Measurements from ENCODE around the gene LY86. TPM values are rescaled to one million over a fixed set of nuclear protein-coding genes. Genes with fewer than 3 reads are reported as not detected.

Gene LY86
- total and polyA plus RNA-seq, 9 donors = 1.3 to 13.8 (median 2.3) TPM

GRCh38 chr6:6577735-6578134 lies 10.8 kb upstream of the LY86 start:
- H3K9me3 ChIP-seq = no peaks in the 10 kb centered on the region
- DNase-seq = no peak
- H3K27ac ChIP-seq = no peak overlapping the region
- TF ChIP-seq EP300 (IDR thresholded peaks at IDR 0.05) (no peak), POLR2A (IDR thresholded peaks at IDR 0.05) (no peak), CTCF (IDR thresholded peaks at IDR 0.05) (no peak)
- intact Hi-C loops (cut with DNase I) = no loop called here
- no peaks in the 10 kb centered on the region for H3K27me3 ChIP-seq
- no peaks in the 10 kb centered on the region for H3K4me1 ChIP-seq (ENCODE audit: insufficient read depth)
- 59 to 75% (median 60%) methylated on average over 1 of the region's 1 CpG for WGBS, 3 donors
- H3K36me3 ChIP-seq = no peaks in the 10 kb centered on the region
- H3K4me3 ChIP-seq = no peak overlapping the region

GRCh38 chr6:6579281-6579680 lies 9.2 kb upstream of the LY86 start:
- Histone ChIP-seq H3K9me3 (no peaks in the 10 kb centered on the region), H3K27ac (no peak overlapping the region), H3K4me3 (no peak overlapping the region), H3K27me3 (no peaks in the 10 kb centered on the region), H3K4me1 (ENCODE audit: insufficient read depth) (no peaks in the 10 kb centered on the region), H3K36me3 (no peaks in the 10 kb centered on the region)
- 90 to 93% (median 91%) methylated on average over 1 of the region's 1 CpG for WGBS, 3 donors
- TF ChIP-seq EP300 (IDR thresholded peaks at IDR 0.05) (no peak), POLR2A (IDR thresholded peaks at IDR 0.05) (no peak), CTCF (IDR thresholded peaks at IDR 0.05) (no peak)
- no peak for DNase-seq
- intact Hi-C loops (cut with DNase I) = no loop called here

DNA sequence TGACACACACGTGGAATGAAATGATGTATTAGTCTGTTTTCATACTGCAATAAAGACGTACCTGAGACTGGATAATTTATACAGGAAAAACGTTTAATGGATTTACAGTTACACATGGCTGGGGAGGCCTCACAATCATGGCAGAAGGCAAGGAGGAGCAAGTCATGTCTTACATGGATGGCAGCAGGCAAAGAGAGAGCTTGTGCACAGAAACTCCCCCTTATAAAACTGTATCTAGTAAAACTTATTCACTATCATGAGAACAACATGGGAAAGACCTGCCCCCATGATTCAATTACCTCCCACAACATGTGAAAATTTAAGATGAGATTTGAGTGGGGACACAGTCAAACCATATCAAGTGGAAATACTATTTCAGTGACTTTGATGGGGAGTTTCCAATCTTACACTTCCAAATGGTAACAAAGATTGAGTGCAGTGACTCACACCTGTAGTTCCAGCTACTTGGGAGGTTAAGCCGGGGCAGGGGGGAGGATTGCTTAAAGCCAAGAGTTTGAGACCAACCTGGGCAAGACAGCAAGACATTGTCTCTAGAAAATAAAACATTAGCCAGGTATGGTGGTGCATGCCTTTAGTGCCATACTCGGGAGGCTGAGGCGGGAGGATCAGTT lies 8.2 kb upstream of the LY86 start:
- WGBS, 3 donors = 81 to 85% (median 83%) methylated on average over 6 of the region's 6 CpGs
- H3K27ac ChIP-seq = no peak overlapping the region
- H3K4me3 ChIP-seq = no peak overlapping the region
- intact Hi-C loops (cut with DNase I) = no loop called here
- TF ChIP-seq CTCF (IDR thresholded peaks at IDR 0.05) (no peak), POLR2A (IDR thresholded peaks at IDR 0.05) (no peak), EP300 (IDR thresholded peaks at IDR 0.05) (no peak)
- no peaks in the 10 kb centered on the region for H3K4me1 ChIP-seq (ENCODE audit: insufficient read depth)
- H3K9me3 ChIP-seq = no peaks in the 10 kb centered on the region
- no peaks in the 10 kb centered on the region for H3K36me3 ChIP-seq
- no peaks in the 10 kb centered on the region for H3K27me3 ChIP-seq
- no peak for DNase-seq

- no peaks in the 10 kb centered on the region for H3K27me3 ChIP-seq
- 80 to 86% (median 81%) methylated on average over 3 of the region's 3 CpGs for WGBS, 3 donors
- H3K4me3 ChIP-seq = no peak overlapping the region
- H3K4me1 ChIP-seq (ENCODE audit: insufficient read depth) = no peaks in the 10 kb centered on the region
- H3K9me3 ChIP-seq = no peaks in the 10 kb centered on the region
- no peak overlapping the region for H3K27ac ChIP-seq
- DNase-seq = no peak
- intact Hi-C loops (cut with DNase I) = no loop called here
- no peaks in the 10 kb centered on the region for H3K36me3 ChIP-seq
- no peak for TF ChIP-seq EP300 (IDR thresholded peaks at IDR 0.05)
These were observed 7.5 kb upstream of the LY86 start for GRCh38 chr6:6581054-6581453.

DNA sequence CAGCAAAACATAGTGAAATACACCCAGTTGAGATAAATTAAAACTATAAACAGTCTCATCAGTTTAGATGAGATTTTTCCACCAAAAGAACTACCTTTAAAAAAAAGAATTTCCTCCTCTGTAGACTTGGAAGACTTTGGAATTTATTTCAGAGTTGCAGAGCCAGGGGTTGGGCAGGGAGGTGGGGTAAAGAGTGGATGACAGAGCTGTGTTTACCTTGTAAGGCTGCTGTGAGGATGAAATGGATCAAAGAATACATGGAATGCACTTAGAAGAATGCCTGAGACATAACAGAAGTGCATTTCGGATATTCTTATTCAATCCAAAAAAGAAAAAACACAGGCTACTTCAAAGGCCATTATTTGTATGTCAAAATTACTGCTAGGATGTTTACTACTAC lies 6.4 kb upstream of the LY86 start:
- WGBS, 3 donors = 30 to 43% (median 35%) methylated on average over 1 of the region's 1 CpG
- Histone ChIP-seq H3K4me3 (no peak overlapping the region), H3K27me3 (no peaks in the 10 kb centered on the region), H3K9me3 (no peaks in the 10 kb centered on the region), H3K4me1 (ENCODE audit: insufficient read depth) (no peaks in the 10 kb centered on the region), H3K27ac (no peak overlapping the region), H3K36me3 (no peaks in the 10 kb centered on the region)
- DNase-seq = no peak
- no peak for TF ChIP-seq CTCF (IDR thresholded peaks at IDR 0.05)
- TF ChIP-seq EP300 (IDR thresholded peaks at IDR 0.05) = no peak
- no peak for TF ChIP-seq POLR2A (IDR thresholded peaks at IDR 0.05)
- intact Hi-C loops (cut with DNase I) = no loop called here
